ENCODE measurements around the gene RUNX2.

DNA sequence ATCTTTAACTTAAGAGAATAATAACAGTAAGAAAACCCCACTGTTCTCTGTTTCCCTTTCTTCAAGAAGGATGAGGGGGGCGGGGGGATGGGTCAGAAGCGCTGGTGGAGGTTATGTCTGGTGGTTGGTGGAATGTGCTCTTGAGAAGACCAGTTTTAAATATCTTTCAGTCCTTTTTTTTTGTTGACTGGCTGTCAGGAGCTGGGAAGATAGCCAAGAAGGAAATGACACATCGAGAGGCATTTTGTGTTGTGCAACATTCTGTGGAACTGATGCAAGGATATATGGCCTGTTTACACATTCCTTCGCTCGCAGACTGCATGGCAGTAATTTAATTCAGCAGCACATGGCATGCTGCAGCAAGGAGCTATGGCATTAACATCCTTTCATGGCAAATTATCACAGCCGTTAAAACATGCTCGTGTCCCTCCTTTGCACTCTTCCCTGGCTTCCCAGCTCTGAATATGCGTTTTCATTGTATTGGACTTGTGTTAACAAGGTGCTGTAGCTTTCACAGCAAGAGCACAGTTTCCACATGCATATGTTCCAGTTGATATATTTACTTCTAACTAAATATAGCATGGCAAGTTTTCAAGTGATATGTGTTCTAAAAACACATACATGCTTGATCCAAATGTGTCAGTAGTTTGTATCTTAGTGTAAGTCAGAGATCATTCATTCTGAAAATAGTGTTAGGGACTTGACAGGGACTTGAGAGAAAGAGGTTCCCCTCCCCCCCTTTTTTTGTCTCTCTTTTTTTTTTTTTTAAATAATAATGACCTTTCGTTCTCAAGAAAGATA lies 117.8 kb downstream of the RUNX2 start:
- TF ChIP-seq, protein P1, sequence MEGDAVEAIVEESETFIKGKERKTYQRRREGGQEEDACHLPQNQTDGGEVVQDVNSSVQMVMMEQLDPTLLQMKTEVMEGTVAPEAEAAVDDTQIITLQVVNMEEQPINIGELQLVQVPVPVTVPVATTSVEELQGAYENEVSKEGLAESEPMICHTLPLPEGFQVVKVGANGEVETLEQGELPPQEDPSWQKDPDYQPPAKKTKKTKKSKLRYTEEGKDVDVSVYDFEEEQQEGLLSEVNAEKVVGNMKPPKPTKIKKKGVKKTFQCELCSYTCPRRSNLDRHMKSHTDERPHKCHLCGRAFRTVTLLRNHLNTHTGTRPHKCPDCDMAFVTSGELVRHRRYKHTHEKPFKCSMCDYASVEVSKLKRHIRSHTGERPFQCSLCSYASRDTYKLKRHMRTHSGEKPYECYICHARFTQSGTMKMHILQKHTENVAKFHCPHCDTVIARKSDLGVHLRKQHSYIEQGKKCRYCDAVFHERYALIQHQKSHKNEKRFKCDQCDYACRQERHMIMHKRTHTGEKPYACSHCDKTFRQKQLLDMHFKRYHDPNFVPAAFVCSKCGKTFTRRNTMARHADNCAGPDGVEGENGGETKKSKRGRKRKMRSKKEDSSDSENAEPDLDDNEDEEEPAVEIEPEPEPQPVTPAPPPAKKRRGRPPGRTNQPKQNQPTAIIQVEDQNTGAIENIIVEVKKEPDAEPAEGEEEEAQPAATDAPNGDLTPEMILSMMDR (IDR thresholded peaks at IDR 0.05) = no peak
- TF ChIP-seq POLR2A (IDR thresholded peaks at IDR 0.05) = no peak

All from uterus (tissue), 2 donors.